ENCODE data around the gene FGD4.
"Not testable (repeated sequence)": the region's sequence is repeated elsewhere in the genome, so short reads cannot be mapped to it uniquely, and the experiment has no call there.

FGD4 gene

GRCh38 chr12:32494656-32495055 is 95.3 kb downstream of the FGD4 start:
- DNase-seq (ENCODE audit: low spot score), result no peak

GRCh38 chr12:32496946-32497345 is 97.6 kb downstream of the FGD4 start:
- no peak for DNase-seq (ENCODE audit: low spot score)

- DNase-seq (ENCODE audit: low spot score), result no peak
Observed at GRCh38 chr12:32497864-32498263, 98.5 kb downstream of the FGD4 start.

GRCh38 chr12:32499048-32499447 is 99.7 kb downstream of the FGD4 start:
- DNase-seq (ENCODE audit: low spot score), result no peak

- peak; percentile 95 for DNase-seq (ENCODE audit: low spot score)
Observed at GRCh38 chr12:32501835-32502333, 102.5 kb downstream of the FGD4 start.

- DNase-seq (ENCODE audit: low spot score), result no peak
Observed at GRCh38 chr12:32502693-32503502, 103.5 kb downstream of the FGD4 start.

GRCh38 chr12:32503730-32504129 is 104.4 kb downstream of the FGD4 start:
- DNase-seq (ENCODE audit: low spot score), result no peak

GRCh38 chr12:32504591-32504990 is 105.2 kb downstream of the FGD4 start:
- DNase-seq (ENCODE audit: low spot score), result no peak

- DNase-seq (ENCODE audit: low spot score), result no peak
Observed at GRCh38 chr12:32505067-32505945, 105.9 kb downstream of the FGD4 start.

- DNase-seq (ENCODE audit: low spot score), result not testable (repeated sequence)
Observed at GRCh38 chr12:32507096-32507941, 108.0 kb downstream of the FGD4 start.

GRCh38 chr12:32507942-32508320 is 108.6 kb downstream of the FGD4 start:
- no peak for DNase-seq (ENCODE audit: low spot score)

GRCh38 chr12:32508626-32509025 is 109.3 kb downstream of the FGD4 start:
- DNase-seq (ENCODE audit: low spot score), result no peak

- DNase-seq (ENCODE audit: low spot score), result no peak
Observed at GRCh38 chr12:32509328-32510091, 110.2 kb downstream of the FGD4 start.

GRCh38 chr12:32511976-32512375 is 112.6 kb downstream of the FGD4 start:
- not testable (repeated sequence) for DNase-seq (ENCODE audit: low spot score)

- DNase-seq (ENCODE audit: low spot score), result no peak
Observed at GRCh38 chr12:32512379-32512778, 113.0 kb downstream of the FGD4 start.

GRCh38 chr12:32512910-32513309 is 113.6 kb downstream of the FGD4 start:
- no peak for DNase-seq (ENCODE audit: low spot score)

- DNase-seq (ENCODE audit: low spot score), result no peak
Observed at GRCh38 chr12:32515137-32515873, 115.9 kb downstream of the FGD4 start.

- no peak for DNase-seq (ENCODE audit: low spot score)
Observed at GRCh38 chr12:32516230-32516629, 116.9 kb downstream of the FGD4 start.

GRCh38 chr12:32517966-32518365 is 118.6 kb downstream of the FGD4 start:
- no peak for DNase-seq (ENCODE audit: low spot score)

- DNase-seq (ENCODE audit: low spot score), result no peak
Observed at GRCh38 chr12:32519047-32519446, 119.7 kb downstream of the FGD4 start.
